K562 (cell line): ENCODE measurements around the gene HBB. TPM values are rescaled to one million over a fixed set of nuclear protein-coding genes. Genes with fewer than 3 reads are reported as not detected.

ENCODE experiments used
- ATAC-seq: fragments of 200-7000 bp; cut with Tn5 transposase; 3 replicates; pipeline ENCODE4 v1.9.1; 2020; ENCODE audit warnings: moderate library complexity
- BruUV-seq: library from RNA; stranded (reverse); fragments of 400-500 nt; replicated peaks from 2 replicates; lab custom pipeline; 2021; lab: Mats Ljungman, UMichigan
- CTCF ChIA-PET: fragments of 300-600 bp; formaldehyde crosslinking; extraction: SDS; loops from one replicate; lab custom pipeline; 2021; ENCODE audit warnings: low intra/inter-chr PET ratio; lab: Yijun Ruan, JAX
- POLR2A ChIA-PET: fragments of 300-600, 350-650 bp; sonication (Branson Sonifier 250); formaldehyde crosslinking; extraction: SDS; loops from one replicate; lab custom pipeline; 2021; ENCODE audit warnings: antibody characterized with exemption, inconsistent platforms; lab: Yijun Ruan, JAX
- DNase-seq, 4 experiments: peaks; one replicate each; pipeline versions ENCODE4 v3.0.0 to v3.0.0-alpha.2; 2011 to 2018; ENCODE audit warnings: low spot score in 3 of 4, mixed read lengths in 3 of 4; ENCODE audit errors: extremely low read depth in 1 of 4
- FAIRE-seq: peaks from 2 replicates; lab custom pipeline; 2011; peaks lifted over from hg19 to GRCh38; lab: Jason Lieb, UNC
- H2AFZ ChIP-seq: 2 replicates; pipeline ENCODE4 v1.6.0; 2011; ENCODE audit warnings: low read depth, low read length, control low read depth, inconsistent platforms
- H3K27ac ChIP-seq: fragments of 200-600 bp; 3 replicates; pipeline ENCODE4 v1.8.0; 2011; ENCODE audit warnings: low read depth, mild to moderate bottlenecking, control low read depth, inconsistent platforms, low read length, moderate library complexity, mixed read lengths; ENCODE audit errors: extremely low read depth
- H3K27me3 ChIP-seq, 2 experiments: fragments of 300-600 bp in 1 of 2; 2 replicates in 1 of 2; 3 replicates in 1 of 2; pipeline versions ENCODE4 v1.6.0 to v1.8.0; 2011; ENCODE audit warnings: inconsistent platforms in 2 of 2, low read length in 2 of 2, mild to moderate bottlenecking in 1 of 2, mixed read lengths in 1 of 2, moderate library complexity in 1 of 2; ENCODE audit not compliant: control insufficient read depth in 2 of 2, insufficient read depth in 2 of 2
- H3K36me3 ChIP-seq: fragments of 300-600 bp; 3 replicates; pipeline ENCODE4 v1.8.0; 2011; ENCODE audit warnings: mild to moderate bottlenecking, low read length, inconsistent platforms; ENCODE audit not compliant: control insufficient read depth, insufficient read depth
- H3K4me1 ChIP-seq, 2 experiments: fragments of 200-600 bp in 1 of 2; replicated peaks in 1 of 2; 2 replicates in 1 of 2; 3 replicates in 1 of 2; pipeline versions ENCODE4 v1.5.1 to v1.8.0; 2011; ENCODE audit warnings: inconsistent platforms in 2 of 2, low read length in 2 of 2, mild to moderate bottlenecking in 1 of 2, mixed read lengths in 1 of 2, moderate library complexity in 1 of 2; ENCODE audit not compliant: control insufficient read depth in 2 of 2, insufficient read depth in 2 of 2
- H3K4me2 ChIP-seq: 2 replicates; pipeline ENCODE4 v1.6.1; 2011; ENCODE audit warnings: low read length, control low read depth, inconsistent platforms, mixed read lengths; ENCODE audit not compliant: insufficient read depth
- H3K4me3 ChIP-seq: fragments of 200-600 bp; sonication (generic), shearing (Covaris generic); 2 replicates; pipeline ENCODE4 v1.5.1; 2016; ENCODE audit warnings: control low read depth, inconsistent platforms
- H3K79me2 ChIP-seq: fragments of 200-600 bp; 3 replicates; pipeline ENCODE4 v1.8.0; 2011; ENCODE audit warnings: low read length, inconsistent platforms; ENCODE audit not compliant: control insufficient read depth, insufficient read depth
- H3K9ac ChIP-seq, 2 experiments: 2 replicates each; pipeline versions ENCODE4 v1.6.0 to v1.6.1; 2011; ENCODE audit warnings: low read depth in 2 of 2, low read length in 2 of 2, control low read depth in 1 of 2, inconsistent platforms in 1 of 2, mild to moderate bottlenecking in 1 of 2, mixed read lengths in 1 of 2; ENCODE audit not compliant: insufficient read depth in 1 of 2
- H3K9me1 ChIP-seq: one replicate; pipeline ENCODE4 v1.6.0; 2011; ENCODE audit warnings: inconsistent platforms, mild to moderate bottlenecking, low read length, moderate library complexity; ENCODE audit not compliant: control insufficient read depth, insufficient read depth
- H3K9me3 ChIP-seq: replicated peaks from 2 replicates; pipeline ENCODE4 v1.5.1; 2011; ENCODE audit warnings: low read depth, low read length, inconsistent platforms; ENCODE audit not compliant: control insufficient read depth, insufficient read depth
- H4K20me1 ChIP-seq: replicated peaks from 2 replicates; pipeline ENCODE4 v1.6.1; 2011; ENCODE audit warnings: low read length, inconsistent platforms, mixed read lengths; ENCODE audit not compliant: control insufficient read depth, insufficient read depth
- BDP1 ChIP-seq: IDR thresholded peaks from 3 replicates; pipeline ENCODE4 v1.6.1; 2011; ENCODE audit not compliant: insufficient read length, insufficient read depth
- CAMTA2 ChIP-seq: fragments of 250-450 bp; sonication (Bioruptor Pico); conservative IDR thresholded peaks from 2 replicates; pipeline ENCODE4 v1.5.1; 2022
- CCNT2 ChIP-seq: IDR thresholded peaks from 2 replicates; pipeline ENCODE4 v1.6.1; 2011; ENCODE audit warnings: borderline replicate concordance, low read depth, mild to moderate bottlenecking, moderate library complexity, mixed read lengths, low read length; ENCODE audit not compliant: insufficient read length; ENCODE audit errors: extremely low read depth
- EGR1 ChIP-seq: fragments of 450-650 bp; conservative IDR thresholded peaks from 2 replicates; pipeline ENCODE4 v1.6.1; 2017; ENCODE audit warnings: mild to moderate bottlenecking
- ETV5 ChIP-seq: sonication (generic); formaldehyde crosslinking; IDR thresholded peaks from 2 replicates; pipeline ENCODE4 v1.4.0; 2020; ENCODE audit warnings: low read depth, mild to moderate bottlenecking, missing genetic modification reagents
- FOS ChIP-seq: IDR thresholded peaks from 3 replicates; pipeline ENCODE4 v1.6.1; 2011; ENCODE audit not compliant: insufficient read length; ENCODE audit errors: extremely low read depth
- GTF2A2 ChIP-seq: IDR thresholded peaks from 2 replicates; pipeline ENCODE4 v1.6.1; 2016; ENCODE audit warnings: mild to moderate bottlenecking, missing genetic modification characterization, missing compliant biosample characterization
- MECOM ChIP-seq: fragments of 250-450 bp; sonication (Bioruptor Pico); IDR thresholded peaks from 2 replicates; pipeline ENCODE4 v1.8.0; 2022; ENCODE audit warnings: inconsistent platforms
- MYBL2 ChIP-seq, 2 experiments: fragments of 450-650 bp in 1 of 2; sonication (generic) in 1 of 2; formaldehyde crosslinking in 1 of 2; IDR thresholded peaks; 2 replicates each; pipeline versions ENCODE4 v1.6.1 to v1.8.1; 2017 to 2022; ENCODE audit warnings: borderline replicate concordance in 1 of 2, inconsistent platforms in 1 of 2, low read depth in 1 of 2, mild to moderate bottlenecking in 1 of 2, missing genetic modification reagents in 1 of 2, moderate library complexity in 1 of 2
- POLR3G ChIP-seq: IDR thresholded peaks from 2 replicates; pipeline ENCODE4 v1.6.1; 2011; ENCODE audit not compliant: insufficient read length, insufficient replicate concordance; ENCODE audit errors: extremely low read depth
- RBBP5 ChIP-seq: fragments of 200-600 bp; sonication (generic); IDR thresholded peaks from 2 replicates; pipeline ENCODE4 v1.6.1; 2012; ENCODE audit warnings: borderline replicate concordance, mild to moderate bottlenecking, low read length, control low read depth, inconsistent platforms; ENCODE audit not compliant: insufficient read depth, poor library complexity, severe bottlenecking
- RBFOX2 ChIP-seq: fragments of 200-400 bp; formaldehyde crosslinking; IDR thresholded peaks from 2 replicates; pipeline ENCODE4 v1.6.1; 2017; ENCODE audit warnings: low read depth, mild to moderate bottlenecking, low read length, moderate library complexity
- SIN3B ChIP-seq: fragments of 450-650 bp; IDR thresholded peaks from 2 replicates; pipeline ENCODE4 v1.6.1; 2017; ENCODE audit warnings: low read depth, mild to moderate bottlenecking, moderate library complexity
- SMAD3 ChIP-seq: fragments of 450-650 bp; formaldehyde crosslinking; conservative IDR thresholded peaks from 2 replicates; pipeline ENCODE4 v1.4.0; 2020; ENCODE audit warnings: mild to moderate bottlenecking
- SMC3 ChIP-seq: conservative IDR thresholded peaks from 2 replicates; pipeline ENCODE4 v1.6.1; 2011; ENCODE audit warnings: low read depth, low read length, improper control_type of control experiment; ENCODE audit not compliant: insufficient read depth
- SUPT5H ChIP-seq: fragments of 450-650 bp; IDR thresholded peaks from 2 replicates; pipeline ENCODE4 v1.6.1; 2016
- TEAD1 ChIP-seq, 2 experiments: fragments of 450-650 bp in 1 of 2; sonication (generic) in 1 of 2; formaldehyde crosslinking; IDR thresholded peaks; 2 replicates each; pipeline versions ENCODE4 v1.4.0 to v1.8.0; 2020 to 2022; ENCODE audit warnings: mild to moderate bottlenecking in 2 of 2, missing genetic modification reagents in 1 of 2
- ZNF184 ChIP-seq: sonication (generic); formaldehyde crosslinking; IDR thresholded peaks from 2 replicates; pipeline ENCODE4 v1.5.0; 2020; ENCODE audit warnings: missing genetic modification reagents
- ZNF324 ChIP-seq: fragments of 250-450 bp; sonication (Bioruptor Pico); IDR thresholded peaks from 2 replicates; pipeline ENCODE4 v1.4.0; 2020; ENCODE audit warnings: mild to moderate bottlenecking
- WGBS: fragments of 100-300 bp; shearing (Covaris generic); methylation state at CpG from one replicate; pipeline ENCODE4 v1.1.6; 2016; ENCODE audit warnings: low coverage, mixed read lengths; ENCODE audit not compliant: insufficient coverage; ENCODE audit errors: missing lambda C conversion rate; 5-methylcytosine and 5-hydroxymethylcytosine counted together
- in situ Hi-C: fragments of 300-500 bp; cut with MboI; formaldehyde crosslinking; loops from 4 replicates; pipeline ENCODE4 v1.15.0; 2018; ENCODE audit warnings: inconsistent platforms, mixed read lengths
- intact Hi-C: fragments of 100-400 bp; cut with micrococcal nuclease; formaldehyde crosslinking; loops from 2 replicates; pipeline ENCODE4 v1.14.2; 2022
- polyA plus RNA-seq, 8 experiments: library from polyadenylated mRNA; depleted of rRNA in 4 of 8; stranded (reverse) in 5 of 8; unstranded in 3 of 8; fragments of >200 nt; fragmentation: Nextera tagmentation in 2 of 8; fragmentation: Illumina TruSeq in 1 of 8; extraction: Ambion mirVana in 2 of 8; extraction: Trizol in 1 of 8; gene quantifications; 2 replicates each; pipeline versions ENCODE4 v1.2.1 to v1.2.3, GENCODE V29; 2011 to 2014; ENCODE audit warnings: inconsistent platforms in 1 of 8, missing spikeins in 1 of 8
- total RNA-seq, 7 experiments: library from RNA; depleted of rRNA in 6 of 7; stranded (reverse); fragments of >200 nt in 6 of 7; fragmentation: Illumina TruSeq in 2 of 7; extraction: Trizol in 2 of 7; gene quantifications; 2 replicates each; pipeline versions ENCODE4 v1.2.1 to v1.2.3, GENCODE V29; 2011 to 2021; ENCODE audit warnings: low replicate concordance in 1 of 7
- TF ChIP-seq, protein P1 (sequence below), 2 experiments: fragments of 450-650 bp; IDR thresholded peaks; 2 replicates each; pipeline ENCODE4 v1.6.1; 2018; ENCODE audit warnings: mild to moderate bottlenecking in 2 of 2, low read depth in 1 of 2; ENCODE audit not compliant: partially characterized antibody in 2 of 2

Gene HBB
- total and polyA plus RNA-seq, 9 of the 15 experiments (the other 6 are each of a cell fraction or from before 2014, with no cell fraction given) = 0.33 to 3.4 (median 1.2) TPM; not detected in 2

DNA sequence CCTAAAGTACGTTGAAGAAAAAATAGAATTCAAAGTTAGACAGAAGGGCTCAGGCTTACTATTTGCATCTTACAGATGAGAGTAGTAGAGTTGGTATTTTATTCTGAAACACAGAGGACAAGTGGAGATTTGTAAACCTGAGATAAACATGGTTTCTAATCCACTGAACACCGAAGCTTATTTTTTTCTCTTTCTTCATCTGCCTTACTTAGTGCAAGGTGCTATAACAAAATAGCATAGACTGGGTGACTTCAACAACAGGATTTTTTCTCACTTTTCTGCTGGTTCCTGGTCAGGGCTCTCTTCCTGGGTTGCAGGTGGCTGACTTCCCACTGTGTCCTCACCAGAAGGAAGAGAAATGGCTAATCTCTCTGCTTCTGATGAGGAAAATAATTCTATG lies 24.9 kb upstream of the HBB start:
- FAIRE-seq = no peak
- POLR2A ChIA-PET = interaction anchor here (0.6 to 6.9 kb wide), 8 partner anchors 10 to 1569 kb away, joined by 3 to 30 read pairs (median 4); partner anchors contain the start of gene HBE1
- 3% methylated on average over 2 of the region's 2 CpGs for WGBS
- TF ChIP-seq POLR3G = no peak
- no peak for TF ChIP-seq ETV5 (CRISPR knock-in tag)
- TF ChIP-seq ZNF324 (CRISPR knock-in tag) = peak; percentile 61; the same call in 1 of the 2 replicates
- no peak for TF ChIP-seq FOS
- no peak for TF ChIP-seq SMAD3 (CRISPR knock-in tag)
- peak; percentile 17 for TF ChIP-seq RBBP5
- no peak for TF ChIP-seq MECOM
- peak; percentile 40; the same call in 1 of the 2 replicates for TF ChIP-seq SUPT5H
- TF ChIP-seq MYBL2 (IDR thresholded peaks at IDR 0.05; ENCODE audit: low read depth) = no peak
- no peak for TF ChIP-seq MYBL2 (CRISPR knock-in tag; IDR thresholded peaks at IDR 0.05; ENCODE audit: borderline replicate concordance)
- no peak for TF ChIP-seq ZNF184 (CRISPR knock-in tag)
- peak; percentile 72 for TF ChIP-seq CAMTA2 (CRISPR knock-in tag)
- no peak for TF ChIP-seq SIN3B
- TF ChIP-seq RBFOX2 = 0 out of 2 replicates have a peak, but pooled peaks have one; percentile 8
- TF ChIP-seq, protein P1, sequence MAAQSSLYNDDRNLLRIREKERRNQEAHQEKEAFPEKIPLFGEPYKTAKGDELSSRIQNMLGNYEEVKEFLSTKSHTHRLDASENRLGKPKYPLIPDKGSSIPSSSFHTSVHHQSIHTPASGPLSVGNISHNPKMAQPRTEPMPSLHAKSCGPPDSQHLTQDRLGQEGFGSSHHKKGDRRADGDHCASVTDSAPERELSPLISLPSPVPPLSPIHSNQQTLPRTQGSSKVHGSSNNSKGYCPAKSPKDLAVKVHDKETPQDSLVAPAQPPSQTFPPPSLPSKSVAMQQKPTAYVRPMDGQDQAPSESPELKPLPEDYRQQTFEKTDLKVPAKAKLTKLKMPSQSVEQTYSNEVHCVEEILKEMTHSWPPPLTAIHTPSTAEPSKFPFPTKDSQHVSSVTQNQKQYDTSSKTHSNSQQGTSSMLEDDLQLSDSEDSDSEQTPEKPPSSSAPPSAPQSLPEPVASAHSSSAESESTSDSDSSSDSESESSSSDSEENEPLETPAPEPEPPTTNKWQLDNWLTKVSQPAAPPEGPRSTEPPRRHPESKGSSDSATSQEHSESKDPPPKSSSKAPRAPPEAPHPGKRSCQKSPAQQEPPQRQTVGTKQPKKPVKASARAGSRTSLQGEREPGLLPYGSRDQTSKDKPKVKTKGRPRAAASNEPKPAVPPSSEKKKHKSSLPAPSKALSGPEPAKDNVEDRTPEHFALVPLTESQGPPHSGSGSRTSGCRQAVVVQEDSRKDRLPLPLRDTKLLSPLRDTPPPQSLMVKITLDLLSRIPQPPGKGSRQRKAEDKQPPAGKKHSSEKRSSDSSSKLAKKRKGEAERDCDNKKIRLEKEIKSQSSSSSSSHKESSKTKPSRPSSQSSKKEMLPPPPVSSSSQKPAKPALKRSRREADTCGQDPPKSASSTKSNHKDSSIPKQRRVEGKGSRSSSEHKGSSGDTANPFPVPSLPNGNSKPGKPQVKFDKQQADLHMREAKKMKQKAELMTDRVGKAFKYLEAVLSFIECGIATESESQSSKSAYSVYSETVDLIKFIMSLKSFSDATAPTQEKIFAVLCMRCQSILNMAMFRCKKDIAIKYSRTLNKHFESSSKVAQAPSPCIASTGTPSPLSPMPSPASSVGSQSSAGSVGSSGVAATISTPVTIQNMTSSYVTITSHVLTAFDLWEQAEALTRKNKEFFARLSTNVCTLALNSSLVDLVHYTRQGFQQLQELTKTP (IDR thresholded peaks at IDR 0.05; ENCODE audit: low read depth in 1 of 2, partially characterized antibody in 2 of 2) = peak in 1 of 2 experiments; percentile 13
- TF ChIP-seq SMC3 = no peak
- no peak for TF ChIP-seq TEAD1 (CRISPR knock-in tag; IDR thresholded peaks at IDR 0.05)
- no peak for TF ChIP-seq EGR1
- no peak for TF ChIP-seq BDP1
- TF ChIP-seq GTF2A2 (tag) = no peak
- TF ChIP-seq CCNT2 = peak; percentile 9

More for the DNA sequence above, 24.9 kb upstream of the HBB start:
- CTCF ChIA-PET = no interaction called here
- in situ Hi-C loops (no loop called here), intact Hi-C loops (loop anchor here (2.0 kb wide), 2 partner anchors 37 to 47 kb away; no protein-coding TSS in a partner anchor)
- ATAC-seq (no peak), DNase-seq (peak in 1 of 4 experiments; percentile 57)
- Histone ChIP-seq H3K9ac (peak overlapping the region; percentile 59 to 70; a peak in 3 of 4 replicates), H3K27me3 (no peaks in the 10 kb centered on the region), H3K36me3 (peaks cover 33% of the 10 kb centered on the region), H3K79me2 (peaks cover 85% of the 10 kb centered on the region), H3K4me2 (peak overlapping the region; percentile 94), H3K4me3 (peak overlapping the region; percentile 58), H3K9me3 (no peaks in the 10 kb centered on the region), H3K27ac (peak overlapping the region; percentile 73), H3K9me1 (no peaks in the 10 kb centered on the region), H2AFZ (no peak overlapping the region), H3K4me1 (peaks cover 7 to 14% of the 10 kb centered on the region in 2 experiments), H4K20me1 (peaks cover 4% of the 10 kb centered on the region; the same call in 1 of the 2 replicates)
- no TSS peak for BruUV-seq
